Measurements from ENCODE around the gene GPSM1. TPM values are rescaled to one million over a fixed set of nuclear protein-coding genes. Genes with fewer than 3 reads are reported as not detected.

GPSM1 gene
- total and polyA plus RNA-seq, 9 of the 15 experiments (the other 6 are each of a cell fraction or from before 2014, with no cell fraction given): 0.04 to 14.2 (median 3.1) TPM

DNA sequence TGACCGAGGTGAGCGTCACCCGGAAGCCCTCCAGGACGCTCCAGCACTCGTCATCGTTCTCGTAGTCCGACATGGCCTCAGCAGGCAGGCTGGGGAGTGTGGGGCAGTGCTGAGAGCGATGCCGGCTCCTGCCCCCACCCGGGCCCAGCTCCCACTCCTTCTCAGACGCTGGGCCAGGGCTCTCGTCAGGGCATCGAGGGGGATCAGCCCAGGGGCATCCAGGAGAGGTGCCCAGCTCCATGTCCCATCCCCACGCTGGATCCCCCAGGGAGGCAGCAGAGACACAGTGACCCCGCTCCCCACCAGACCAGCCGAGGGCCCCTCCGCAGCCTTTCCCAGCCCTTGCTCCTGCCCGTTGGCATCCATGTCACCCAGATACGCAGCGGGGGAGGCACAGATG, 44.7 kb downstream of the GPSM1 start:
- peaks cover 9 to 86% of the 10 kb centered on the region in 2 experiments; a peak in 4 of 5 replicates for H3K4me1 ChIP-seq (replicated peaks in 1 of 2; ENCODE audit: control insufficient read depth in 2 of 2, insufficient read depth in 2 of 2, low read length in 2 of 2)
- DNase-seq (ENCODE audit: extremely low read depth in 1 of 4, low spot score in 3 of 4) (no peak), FAIRE-seq (no peak), ATAC-seq (no peak)
- peaks cover 24% of the 10 kb centered on the region for H3K79me2 ChIP-seq (ENCODE audit: control insufficient read depth, insufficient read depth, low read length)
- no peaks in the 10 kb centered on the region for H3K9me1 ChIP-seq (ENCODE audit: control insufficient read depth, insufficient read depth, low read length)
- H3K27me3 ChIP-seq (ENCODE audit: control insufficient read depth in 2 of 2, insufficient read depth in 2 of 2, low read length in 2 of 2): no peaks in the 10 kb centered on the region
- H3K9me3 ChIP-seq (replicated peaks; ENCODE audit: control insufficient read depth, insufficient read depth, low read depth, low read length): no peaks in the 10 kb centered on the region
- ChIA-PET POLR2A (interaction anchor here (0.7 to 1.9 kb wide), 4 partner anchors 9 to 46 kb away, joined by 3 to 12 read pairs (median 4); partner anchors contain the start of gene DNLZ), CTCF (ENCODE audit: low intra/inter-chr PET ratio) (no interaction called here)
- H3K27ac ChIP-seq (ENCODE audit: extremely low read depth, low read depth, low read length): peak overlapping the region; percentile 79
- no peak for TF ChIP-seq NBN (IDR thresholded peaks at IDR 0.05; ENCODE audit: low read depth)
- in situ Hi-C loops (cut with MboI): no loop called here
- no peaks in the 10 kb centered on the region for H4K20me1 ChIP-seq (replicated peaks; ENCODE audit: control insufficient read depth, insufficient read depth, low read length)
- H3K9ac ChIP-seq (ENCODE audit: insufficient read depth in 1 of 2, low read depth in 2 of 2, low read length in 2 of 2): peak overlapping the region; percentile 89 to 93
- peaks cover 76% of the 10 kb centered on the region; the same call in 2 of the 3 replicates for H3K36me3 ChIP-seq (ENCODE audit: control insufficient read depth, insufficient read depth, low read length)
- BruUV-seq (replicated peaks): no TSS peak
- WGBS (ENCODE audit: insufficient coverage, low coverage, missing lambda C conversion rate): 82% methylated on average over 8 of the region's 21 CpGs
- H3K4me2 ChIP-seq (ENCODE audit: insufficient read depth, low read length): peak overlapping the region; percentile 95
- intact Hi-C loops (cut with micrococcal nuclease): no loop called here
- peak overlapping the region; percentile 79; the same call in 1 of the 2 replicates for H2AFZ ChIP-seq (ENCODE audit: low read depth, low read length)
- peak overlapping the region; percentile 55 for H3K4me3 ChIP-seq

DNA sequence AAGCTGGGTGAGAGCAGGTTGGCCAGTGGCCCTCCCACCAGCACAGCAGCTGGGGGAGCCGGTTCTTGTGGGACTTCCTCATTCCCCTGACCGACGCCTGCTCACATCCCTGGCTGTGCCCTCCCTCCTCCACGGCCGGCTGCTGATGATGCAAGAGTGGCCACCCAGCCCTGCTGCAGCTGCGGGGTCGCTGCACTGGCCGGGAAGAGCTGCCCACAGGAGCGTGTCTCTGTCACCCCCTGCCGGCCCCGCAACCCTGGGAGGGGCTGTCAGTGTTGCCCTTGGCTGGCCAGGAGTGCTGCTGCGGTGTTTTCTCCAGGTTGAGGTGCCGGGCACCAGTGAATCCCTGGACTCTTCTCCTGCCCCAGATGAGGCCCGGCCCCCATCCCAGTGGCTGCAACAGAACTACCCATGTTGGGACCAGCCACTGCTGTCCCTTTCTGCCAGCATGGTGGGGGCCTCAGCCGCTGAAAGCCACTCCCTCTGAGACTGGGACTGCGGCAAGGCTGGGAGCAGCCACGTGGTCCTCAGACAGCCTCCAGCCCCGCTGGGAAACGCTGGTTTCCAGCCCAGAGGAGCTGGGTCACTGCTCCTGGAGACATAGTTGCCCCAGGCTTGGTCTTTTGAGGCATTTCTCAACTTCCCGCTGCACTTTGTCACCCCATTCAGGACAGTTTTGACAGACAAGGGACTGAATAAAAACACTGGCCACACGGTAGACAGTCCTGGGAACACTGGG, 45.4 kb downstream of the GPSM1 start:
- Histone ChIP-seq H3K4me1 (replicated peaks in 1 of 2; ENCODE audit: control insufficient read depth in 2 of 2, insufficient read depth in 2 of 2, low read length in 2 of 2) (peaks cover 9 to 84% of the 10 kb centered on the region in 2 experiments; a peak in 4 of 5 replicates), H3K36me3 (ENCODE audit: control insufficient read depth, insufficient read depth, low read length) (peaks cover 76% of the 10 kb centered on the region; the same call in 2 of the 3 replicates), H3K9me3 (replicated peaks; ENCODE audit: control insufficient read depth, insufficient read depth, low read depth, low read length) (no peaks in the 10 kb centered on the region), H3K4me3 (peak overlapping the region; percentile 55), H3K9me1 (ENCODE audit: control insufficient read depth, insufficient read depth, low read length) (no peaks in the 10 kb centered on the region), H2AFZ (ENCODE audit: low read depth, low read length) (peak overlapping the region; percentile 79), H4K20me1 (replicated peaks; ENCODE audit: control insufficient read depth, insufficient read depth, low read length) (no peaks in the 10 kb centered on the region), H3K79me2 (ENCODE audit: control insufficient read depth, insufficient read depth, low read length) (peaks cover 24% of the 10 kb centered on the region), H3K27me3 (ENCODE audit: control insufficient read depth in 2 of 2, insufficient read depth in 2 of 2, low read length in 2 of 2) (no peaks in the 10 kb centered on the region), H3K9ac (ENCODE audit: insufficient read depth in 1 of 2, low read depth in 2 of 2, low read length in 2 of 2) (peak overlapping the region; percentile 89 to 93), H3K27ac (ENCODE audit: extremely low read depth, low read depth, low read length) (peak overlapping the region; percentile 79), H3K4me2 (ENCODE audit: insufficient read depth, low read length) (peak overlapping the region; percentile 95)
- in situ Hi-C loops (cut with MboI) (no loop called here), intact Hi-C loops (cut with micrococcal nuclease) (no loop called here)
- under 1% methylated on average over 21 of the region's 21 CpGs for WGBS (ENCODE audit: insufficient coverage, low coverage, missing lambda C conversion rate)
- ChIA-PET POLR2A (interaction anchor here (0.6 to 1.9 kb wide), 8 partner anchors 9 to 45 kb away, joined by 3 to 12 read pairs (median 4); partner anchors contain the start of gene DNLZ), CTCF (ENCODE audit: low intra/inter-chr PET ratio) (no interaction called here)
- TSS peak; percentile 80 for BruUV-seq (replicated peaks)
- ATAC-seq (peak; percentile 81), FAIRE-seq (no peak), DNase-seq (ENCODE audit: extremely low read depth in 1 of 4, low spot score in 3 of 4) (peak; percentile 68 to 79 (median 72))
- TF ChIP-seq ZNF274 (IDR thresholded peaks at IDR 0.05; ENCODE audit: borderline replicate concordance, low read depth, low read length) (no peak), TCF3 (CRISPR knock-in tag; IDR thresholded peaks at IDR 0.05) (peak; percentile 36; the same call in 1 of the 2 replicates), POLR2G (IDR thresholded peaks at IDR 0.05; ENCODE audit: low read depth, low read length) (peak; percentile 83), ETV6 (IDR thresholded peaks at IDR 0.05; ENCODE audit: borderline replicate concordance in 1 of 2, low read depth in 2 of 2, low read length in 1 of 2) (no peak), ETV6 (CRISPR knock-in tag; IDR thresholded peaks at IDR 0.05; ENCODE audit: borderline replicate concordance) (no peak), SIX5 (IDR thresholded peaks at IDR 0.05; ENCODE audit: borderline replicate concordance in 1 of 2, insufficient read depth in 1 of 2, low read depth in 1 of 2, low read length in 2 of 2) (no peak), PTBP1 (IDR thresholded peaks at IDR 0.05; ENCODE audit: low read depth, low read length) (0 out of 2 replicates have a peak, but pooled peaks have one; percentile 29), RFX7 (CRISPR knock-in tag; IDR thresholded peaks at IDR 0.05) (no peak), ARHGAP35 (IDR thresholded peaks at IDR 0.05; ENCODE audit: partially characterized antibody) (no peak)
- TF ChIP-seq, protein P1, sequence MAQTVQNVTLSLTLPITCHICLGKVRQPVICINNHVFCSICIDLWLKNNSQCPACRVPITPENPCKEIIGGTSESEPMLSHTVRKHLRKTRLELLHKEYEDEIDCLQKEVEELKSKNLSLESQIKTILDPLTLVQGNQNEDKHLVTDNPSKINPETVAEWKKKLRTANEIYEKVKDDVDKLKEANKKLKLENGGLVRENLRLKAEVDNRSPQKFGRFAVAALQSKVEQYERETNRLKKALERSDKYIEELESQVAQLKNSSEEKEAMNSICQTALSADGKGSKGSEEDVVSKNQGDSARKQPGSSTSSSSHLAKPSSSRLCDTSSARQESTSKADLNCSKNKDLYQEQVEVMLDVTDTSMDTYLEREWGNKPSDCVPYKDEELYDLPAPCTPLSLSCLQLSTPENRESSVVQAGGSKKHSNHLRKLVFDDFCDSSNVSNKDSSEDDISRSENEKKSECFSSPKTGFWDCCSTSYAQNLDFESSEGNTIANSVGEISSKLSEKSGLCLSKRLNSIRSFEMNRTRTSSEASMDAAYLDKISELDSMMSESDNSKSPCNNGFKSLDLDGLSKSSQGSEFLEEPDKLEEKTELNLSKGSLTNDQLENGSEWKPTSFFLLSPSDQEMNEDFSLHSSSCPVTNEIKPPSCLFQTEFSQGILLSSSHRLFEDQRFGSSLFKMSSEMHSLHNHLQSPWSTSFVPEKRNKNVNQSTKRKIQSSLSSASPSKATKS (CRISPR knock-in tag; IDR thresholded peaks at IDR 0.05): no peak

Measured in K562 (cell line).